Endothelial cell of umbilical vein (primary cell): Measurements from ENCODE around the gene SLC22A23. TPM values are rescaled to one million over a fixed set of nuclear protein-coding genes. Genes with fewer than 3 reads are reported as not detected.

Experiments
- BruUV-seq: library from RNA; stranded (reverse); fragments of 400-500 nt; replicated peaks from 2 replicates; lab custom pipeline; 2021; lab: Mats Ljungman, UMichigan
- CTCF ChIA-PET: fragments of 300-600, 350-600 bp; sonication (Branson Sonifier 250); formaldehyde crosslinking; loops from one replicate; lab custom pipeline; 2021; ENCODE audit warnings: antibody characterized with exemption, inconsistent platforms; lab: Charles Lee
- POLR2A ChIA-PET: fragments of 300-600, 350-600 bp; sonication (Branson Sonifier 250); formaldehyde crosslinking; loops from one replicate; lab custom pipeline; 2021; ENCODE audit warnings: antibody characterized with exemption, inconsistent platforms; lab: Charles Lee
- DNase-seq: peaks from one replicate; pipeline ENCODE4 v3.0.0-alpha.2; 2011; ENCODE audit warnings: low read depth, low spot score
- FAIRE-seq: peaks from 2 replicates; lab custom pipeline; 2011; peaks lifted over from hg19 to GRCh38; lab: Jason Lieb, UNC
- H2AFZ ChIP-seq: 2 replicates; pipeline ENCODE4 v1.6.0; 2012; ENCODE audit warnings: low read depth, low read length, control low read depth, inconsistent platforms
- H3K27ac ChIP-seq: 2 replicates; pipeline ENCODE4 v1.5.1; 2011; ENCODE audit warnings: low read depth, mild to moderate bottlenecking, control low read depth, low read length, moderate library complexity; ENCODE audit not compliant: insufficient read depth
- H3K27me3 ChIP-seq, 2 experiments: 2 replicates each; pipeline versions ENCODE4 v1.6.0 to v1.6.1; 2011; ENCODE audit warnings: low read length in 2 of 2, mixed read lengths in 1 of 2; ENCODE audit not compliant: control insufficient read depth in 2 of 2, insufficient read depth in 2 of 2
- H3K36me3 ChIP-seq, 2 experiments: 2 replicates in 1 of 2; 3 replicates in 1 of 2; pipeline ENCODE4 v1.5.1; 2011; ENCODE audit warnings: low read length in 2 of 2, mild to moderate bottlenecking in 1 of 2, moderate library complexity in 1 of 2; ENCODE audit not compliant: control insufficient read depth in 2 of 2, insufficient read depth in 2 of 2; ENCODE audit errors: extremely low read depth in 1 of 2
- H3K4me1 ChIP-seq: 3 replicates; pipeline ENCODE4 v1.5.1; 2011; ENCODE audit warnings: mild to moderate bottlenecking, low read length; ENCODE audit not compliant: control insufficient read depth, insufficient read depth; ENCODE audit errors: extremely low read depth
- H3K4me2 ChIP-seq: 2 replicates; pipeline ENCODE4 v1.6.1; 2011; ENCODE audit warnings: low read length, control low read depth, mixed read lengths; ENCODE audit not compliant: insufficient read depth
- H3K4me3 ChIP-seq, 3 experiments: fragments of 200-600 bp in 1 of 3; sonication (generic), shearing (Covaris generic) in 1 of 3; replicated peaks in 1 of 3; 2 replicates each; pipeline ENCODE4 v1.5.1; 2011 to 2016; ENCODE audit warnings: control low read depth in 3 of 3, low read length in 3 of 3, mild to moderate bottlenecking in 2 of 3, inconsistent platforms in 1 of 3, low read depth in 1 of 3, moderate library complexity in 1 of 3; ENCODE audit not compliant: insufficient read depth in 1 of 3
- H3K79me2 ChIP-seq: 2 replicates; pipeline ENCODE4 v1.6.0; 2012; ENCODE audit warnings: low read length, inconsistent platforms; ENCODE audit not compliant: control insufficient read depth, insufficient read depth
- H3K9ac ChIP-seq: replicated peaks from 2 replicates; pipeline ENCODE3; 2011; ENCODE audit warnings: low read length, control low read depth; ENCODE audit not compliant: insufficient read depth; ENCODE audit errors: extremely low read depth
- H3K9me1 ChIP-seq: replicated peaks from 3 replicates; pipeline ENCODE4 v1.6.0; 2011; ENCODE audit warnings: mild to moderate bottlenecking, low read length; ENCODE audit not compliant: control insufficient read depth, insufficient read depth; ENCODE audit errors: extremely low read depth
- H3K9me3 ChIP-seq: replicated peaks from 2 replicates; pipeline ENCODE4 v1.5.1; 2012; ENCODE audit warnings: low read length, inconsistent platforms; ENCODE audit not compliant: control insufficient read depth, insufficient read depth
- H4K20me1 ChIP-seq: replicated peaks from 2 replicates; pipeline ENCODE3; 2011; ENCODE audit warnings: mild to moderate bottlenecking, low read length; ENCODE audit not compliant: control insufficient read depth, insufficient read depth; ENCODE audit errors: extremely low read depth
- EZH2 ChIP-seq: IDR thresholded peaks from 2 replicates; pipeline ENCODE4 v1.6.1; 2012; ENCODE audit warnings: borderline replicate concordance, low read depth, mild to moderate bottlenecking, moderate library complexity, low read length, inconsistent platforms; ENCODE audit not compliant: severe bottlenecking
- FOS ChIP-seq: IDR thresholded peaks from 2 replicates; pipeline ENCODE4 v1.6.1; 2011; ENCODE audit warnings: mild to moderate bottlenecking, low read length, moderate library complexity, borderline replicate concordance; ENCODE audit not compliant: insufficient read depth
- MYC ChIP-seq: IDR thresholded peaks from one replicate; pipeline ENCODE4 v1.6.1; 2011; ENCODE audit warnings: mild to moderate bottlenecking, low read depth, low read length
- POLR2A ChIP-seq: IDR thresholded peaks from 2 replicates; pipeline ENCODE4 v1.6.1; 2012; ENCODE audit warnings: low read depth, mild to moderate bottlenecking, control low read depth, low read length
- POLR2AphosphoS5 ChIP-seq: IDR thresholded peaks from 2 replicates; pipeline ENCODE4 v1.6.1; 2012; ENCODE audit warnings: low read depth, mild to moderate bottlenecking, control low read depth, low read length, moderate library complexity; ENCODE audit not compliant: insufficient read depth
- dilution Hi-C: fragments of 300-500 bp; cut with MboI; formaldehyde crosslinking; loops from one replicate; pipeline ENCODE4 v1.15.0; 2019; ENCODE audit warnings: low sequenced_read_pairs; ENCODE audit not compliant: extremely low pct_ligation_motif_present
- intact Hi-C: fragments of 100-400 bp; cut with micrococcal nuclease; formaldehyde crosslinking; loops from one replicate; pipeline ENCODE4 v1.10.0; 2022
- polyA plus RNA-seq, 4 experiments: library from polyadenylated mRNA; depleted of rRNA in 3 of 4; stranded (reverse) in 3 of 4; unstranded in 1 of 4; fragments of >200 nt; gene quantifications; 2 replicates each; pipeline versions ENCODE4 v1.2.1 to v1.2.3, GENCODE V29; 2011 to 2012; ENCODE audit warnings: missing spikeins in 1 of 4
- total RNA-seq: library from RNA; stranded (reverse); gene quantifications from 2 replicates; pipeline ENCODE4 v1.2.3, GENCODE V29; 2021
- TF ChIP-seq, protein P1 (sequence below): IDR thresholded peaks from 2 replicates; pipeline ENCODE4 v1.6.1; 2011; ENCODE audit not compliant: insufficient read depth, insufficient read length
- TF ChIP-seq, protein P2 (sequence below), 2 donors: IDR thresholded peaks; 1 replicate in 1 of 2; 2 replicates in 1 of 2; pipeline ENCODE4 v1.5.1; 2011; ENCODE audit warnings: low read length in 2 of 2, mild to moderate bottlenecking in 2 of 2, moderate library complexity in 2 of 2, control low read depth in 1 of 2, inconsistent platforms in 1 of 2, low read depth in 1 of 2; ENCODE audit not compliant: insufficient read depth in 1 of 2; ENCODE audit errors: extremely low read depth in 1 of 2

SLC22A23 gene
- total and polyA plus RNA-seq, 2 donors (not counting 3 experiments of a cell fraction or from before 2014, with no cell fraction given), result 4.2 to 14.3 TPM

DNA sequence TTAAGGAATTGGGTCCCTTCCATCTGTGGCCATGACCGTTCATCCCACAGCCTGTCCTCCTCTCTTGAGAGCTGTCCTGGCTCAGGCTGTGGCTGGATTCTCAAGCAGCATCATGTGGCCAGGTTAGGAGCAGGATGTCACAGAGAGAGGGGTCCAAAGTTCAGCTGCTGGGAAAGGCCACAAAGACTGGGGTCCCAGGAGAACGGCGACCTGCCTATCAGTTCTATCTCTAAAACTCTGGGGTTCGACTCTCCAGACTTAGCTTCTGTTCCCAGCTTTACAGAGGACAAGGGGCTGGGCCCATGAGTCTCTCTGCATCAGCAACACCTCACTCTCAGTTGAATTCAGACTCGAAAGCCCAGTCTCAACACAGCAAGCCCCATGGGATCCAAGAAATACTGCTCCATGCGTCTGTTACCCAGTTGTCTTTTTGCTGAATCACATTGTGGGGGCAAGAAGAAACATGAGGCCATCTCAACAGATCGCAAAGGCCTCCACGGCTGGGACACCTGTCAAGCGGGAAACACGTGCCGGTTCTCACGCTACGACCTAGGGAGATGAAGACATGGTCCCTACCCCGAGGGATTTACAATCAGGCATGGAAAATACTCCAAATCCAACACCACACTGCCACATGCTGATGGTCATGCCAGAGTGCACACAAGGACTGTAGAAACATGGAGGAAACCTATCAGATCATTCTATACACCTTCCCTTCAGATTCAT is 95.4 kb downstream of the SLC22A23 start:
- Histone ChIP-seq H3K79me2 (no peaks in the 10 kb centered on the region), H2AFZ (no peak overlapping the region), H3K27me3 (no peaks in the 10 kb centered on the region), H3K4me2 (no peak overlapping the region), H3K9me1 (no peaks in the 10 kb centered on the region), H3K4me1 (peaks cover 1% of the 10 kb centered on the region), H3K9me3 (no peaks in the 10 kb centered on the region), H4K20me1 (no peaks in the 10 kb centered on the region), H3K4me3 (no peak overlapping the region), H3K9ac (no peak overlapping the region), H3K36me3 (no peaks in the 10 kb centered on the region), H3K27ac (no peak overlapping the region)
- POLR2A ChIA-PET, result no interaction called here
- BruUV-seq, result no TSS peak
- TF ChIP-seq MYC, result no peak
- TF ChIP-seq, protein P1, sequence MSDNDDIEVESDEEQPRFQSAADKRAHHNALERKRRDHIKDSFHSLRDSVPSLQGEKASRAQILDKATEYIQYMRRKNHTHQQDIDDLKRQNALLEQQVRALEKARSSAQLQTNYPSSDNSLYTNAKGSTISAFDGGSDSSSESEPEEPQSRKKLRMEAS, result no peak
- TF ChIP-seq EZH2, result no peak
- no peak for TF ChIP-seq POLR2AphosphoS5
- TF ChIP-seq FOS, result no peak
- TF ChIP-seq, protein P2, sequence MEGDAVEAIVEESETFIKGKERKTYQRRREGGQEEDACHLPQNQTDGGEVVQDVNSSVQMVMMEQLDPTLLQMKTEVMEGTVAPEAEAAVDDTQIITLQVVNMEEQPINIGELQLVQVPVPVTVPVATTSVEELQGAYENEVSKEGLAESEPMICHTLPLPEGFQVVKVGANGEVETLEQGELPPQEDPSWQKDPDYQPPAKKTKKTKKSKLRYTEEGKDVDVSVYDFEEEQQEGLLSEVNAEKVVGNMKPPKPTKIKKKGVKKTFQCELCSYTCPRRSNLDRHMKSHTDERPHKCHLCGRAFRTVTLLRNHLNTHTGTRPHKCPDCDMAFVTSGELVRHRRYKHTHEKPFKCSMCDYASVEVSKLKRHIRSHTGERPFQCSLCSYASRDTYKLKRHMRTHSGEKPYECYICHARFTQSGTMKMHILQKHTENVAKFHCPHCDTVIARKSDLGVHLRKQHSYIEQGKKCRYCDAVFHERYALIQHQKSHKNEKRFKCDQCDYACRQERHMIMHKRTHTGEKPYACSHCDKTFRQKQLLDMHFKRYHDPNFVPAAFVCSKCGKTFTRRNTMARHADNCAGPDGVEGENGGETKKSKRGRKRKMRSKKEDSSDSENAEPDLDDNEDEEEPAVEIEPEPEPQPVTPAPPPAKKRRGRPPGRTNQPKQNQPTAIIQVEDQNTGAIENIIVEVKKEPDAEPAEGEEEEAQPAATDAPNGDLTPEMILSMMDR (IDR thresholded peaks at IDR 0.05; ENCODE audit: extremely low read depth in 1 of 2, insufficient read depth in 1 of 2, low read depth in 1 of 2, low read length in 2 of 2), result no peak
- TF ChIP-seq POLR2A, result no peak
- no peak for DNase-seq
- dilution Hi-C loops (no loop called here), intact Hi-C loops (no loop called here)
- no peak for FAIRE-seq
- CTCF ChIA-PET, result no interaction called here
